Measurements from ENCODE around the gene ING5.

Gene ING5

GRCh38 chr2:241776336-241777169 lies 74.7 kb downstream of the ING5 start, which contains the start of gene GAL3ST2:
GAL3ST2 (plus strand) TSS chr2:241776822; CDS start chr2:241776956, 134 bp downstream.
- DNase-seq (ENCODE audit: low read depth): no peak

GRCh38 chr2:241777170-241777685 lies 75.4 kb downstream of the ING5 start:
- DNase-seq (ENCODE audit: low read depth): no peak

GRCh38 chr2:241777686-241778627 lies 76.1 kb downstream of the ING5 start:
- DNase-seq (ENCODE audit: low read depth): no peak
